ENCODE results near the gene CBFB. TPM values are rescaled to one million over a fixed set of nuclear protein-coding genes. Genes with fewer than 3 reads are reported as not detected.

CBFB gene
- total and polyA plus RNA-seq, 2 of the 13 experiments (the other 11 are each of a cell fraction or from before 2014, with no cell fraction given) = 22.1 to 70.8 TPM

- TF ChIP-seq SRSF9 (IDR thresholded peaks at IDR 0.05; ENCODE audit: borderline replicate concordance, insufficient read depth, low read depth, low read length, poor library complexity, severe bottlenecking) = no peak
These were observed 40.7 kb upstream of the CBFB start, which contains the start of gene CES4A (continued) for GRCh38 chr16:66988197-66988788.

GRCh38 chr16:66991545-66992077, 37.3 kb upstream of the CBFB start:
- in situ Hi-C loops (cut with HindIII; ENCODE audit: extremely low pct_ligation_motif_present, low pct_unique_long_range_greater_than_20kb) = no loop called here
- BruUV-seq (replicated peaks) = no TSS peak
- H3K79me2 ChIP-seq (ENCODE audit: insufficient read depth, low read length) = no peaks in the 10 kb centered on the region
- TF ChIP-seq, protein P1, sequence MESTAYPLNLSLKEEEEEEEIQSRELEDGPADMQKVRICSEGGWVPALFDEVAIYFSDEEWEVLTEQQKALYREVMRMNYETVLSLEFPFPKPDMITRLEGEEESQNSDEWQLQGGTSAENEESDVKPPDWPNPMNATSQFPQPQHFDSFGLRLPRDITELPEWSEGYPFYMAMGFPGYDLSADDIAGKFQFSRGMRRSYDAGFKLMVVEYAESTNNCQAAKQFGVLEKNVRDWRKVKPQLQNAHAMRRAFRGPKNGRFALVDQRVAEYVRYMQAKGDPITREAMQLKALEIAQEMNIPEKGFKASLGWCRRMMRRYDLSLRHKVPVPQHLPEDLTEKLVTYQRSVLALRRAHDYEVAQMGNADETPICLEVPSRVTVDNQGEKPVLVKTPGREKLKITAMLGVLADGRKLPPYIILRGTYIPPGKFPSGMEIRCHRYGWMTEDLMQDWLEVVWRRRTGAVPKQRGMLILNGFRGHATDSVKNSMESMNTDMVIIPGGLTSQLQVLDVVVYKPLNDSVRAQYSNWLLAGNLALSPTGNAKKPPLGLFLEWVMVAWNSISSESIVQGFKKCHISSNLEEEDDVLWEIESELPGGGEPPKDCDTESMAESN (CRISPR knock-in tag; conservative IDR thresholded peaks at IDR 0.05) = no peak
- TF ChIP-seq ZNF350 (CRISPR knock-in tag; IDR thresholded peaks at IDR 0.05; ENCODE audit: borderline replicate concordance, low read depth) = no peak
- no peak for TF ChIP-seq SSRP1 (CRISPR knock-in tag; IDR thresholded peaks at IDR 0.05)
- TF ChIP-seq, protein P2, sequence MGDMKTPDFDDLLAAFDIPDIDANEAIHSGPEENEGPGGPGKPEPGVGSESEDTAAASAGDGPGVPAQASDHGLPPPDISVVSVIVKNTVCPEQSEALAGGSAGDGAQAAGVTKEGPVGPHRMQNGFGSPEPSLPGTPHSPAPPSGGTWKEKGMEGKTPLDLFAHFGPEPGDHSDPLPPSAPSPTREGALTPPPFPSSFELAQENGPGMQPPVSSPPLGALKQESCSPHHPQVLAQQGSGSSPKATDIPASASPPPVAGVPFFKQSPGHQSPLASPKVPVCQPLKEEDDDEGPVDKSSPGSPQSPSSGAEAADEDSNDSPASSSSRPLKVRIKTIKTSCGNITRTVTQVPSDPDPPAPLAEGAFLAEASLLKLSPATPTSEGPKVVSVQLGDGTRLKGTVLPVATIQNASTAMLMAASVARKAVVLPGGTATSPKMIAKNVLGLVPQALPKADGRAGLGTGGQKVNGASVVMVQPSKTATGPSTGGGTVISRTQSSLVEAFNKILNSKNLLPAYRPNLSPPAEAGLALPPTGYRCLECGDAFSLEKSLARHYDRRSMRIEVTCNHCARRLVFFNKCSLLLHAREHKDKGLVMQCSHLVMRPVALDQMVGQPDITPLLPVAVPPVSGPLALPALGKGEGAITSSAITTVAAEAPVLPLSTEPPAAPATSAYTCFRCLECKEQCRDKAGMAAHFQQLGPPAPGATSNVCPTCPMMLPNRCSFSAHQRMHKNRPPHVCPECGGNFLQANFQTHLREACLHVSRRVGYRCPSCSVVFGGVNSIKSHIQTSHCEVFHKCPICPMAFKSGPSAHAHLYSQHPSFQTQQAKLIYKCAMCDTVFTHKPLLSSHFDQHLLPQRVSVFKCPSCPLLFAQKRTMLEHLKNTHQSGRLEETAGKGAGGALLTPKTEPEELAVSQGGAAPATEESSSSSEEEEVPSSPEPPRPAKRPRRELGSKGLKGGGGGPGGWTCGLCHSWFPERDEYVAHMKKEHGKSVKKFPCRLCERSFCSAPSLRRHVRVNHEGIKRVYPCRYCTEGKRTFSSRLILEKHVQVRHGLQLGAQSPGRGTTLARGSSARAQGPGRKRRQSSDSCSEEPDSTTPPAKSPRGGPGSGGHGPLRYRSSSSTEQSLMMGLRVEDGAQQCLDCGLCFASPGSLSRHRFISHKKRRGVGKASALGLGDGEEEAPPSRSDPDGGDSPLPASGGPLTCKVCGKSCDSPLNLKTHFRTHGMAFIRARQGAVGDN (CRISPR knock-in tag; IDR thresholded peaks at IDR 0.05) = no peak
- TF ChIP-seq NAIF1 (CRISPR knock-in tag; IDR thresholded peaks at IDR 0.05; ENCODE audit: borderline replicate concordance) = no peak
- 0 out of 2 replicates have a peak, but pooled peaks have one; percentile 64 for TF ChIP-seq ZMYM2 (CRISPR knock-in tag; IDR thresholded peaks at IDR 0.05)
- no peak for TF ChIP-seq THYN1 (CRISPR knock-in tag; IDR thresholded peaks at IDR 0.05; ENCODE audit: borderline replicate concordance, low read depth)
- TF ChIP-seq, protein P3, sequence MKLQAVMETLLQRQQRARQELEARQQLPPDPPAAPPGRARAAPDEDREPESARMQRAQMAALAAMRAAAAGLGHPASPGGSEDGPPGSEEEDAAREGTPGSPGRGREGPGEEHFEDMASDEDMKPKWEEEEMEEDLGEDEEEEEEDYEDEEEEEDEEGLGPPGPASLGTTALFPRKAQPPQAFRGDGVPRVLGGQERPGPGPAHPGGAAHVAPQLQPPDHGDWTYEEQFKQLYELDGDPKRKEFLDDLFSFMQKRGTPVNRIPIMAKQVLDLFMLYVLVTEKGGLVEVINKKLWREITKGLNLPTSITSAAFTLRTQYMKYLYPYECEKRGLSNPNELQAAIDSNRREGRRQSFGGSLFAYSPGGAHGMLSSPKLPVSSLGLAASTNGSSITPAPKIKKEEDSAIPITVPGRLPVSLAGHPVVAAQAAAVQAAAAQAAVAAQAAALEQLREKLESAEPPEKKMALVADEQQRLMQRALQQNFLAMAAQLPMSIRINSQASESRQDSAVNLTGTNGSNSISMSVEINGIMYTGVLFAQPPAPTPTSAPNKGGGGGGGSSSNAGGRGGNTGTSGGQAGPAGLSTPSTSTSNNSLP (IDR thresholded peaks at IDR 0.05; ENCODE audit: low read depth, low read length) = no peak
- TF ChIP-seq STAT6 (CRISPR knock-in tag; IDR thresholded peaks at IDR 0.05; ENCODE audit: borderline replicate concordance) = 0 out of 2 replicates have a peak, but pooled peaks have one; percentile 42

More at GRCh38 chr16:66991545-66992077, 37.3 kb upstream of the CBFB start:
- no peak for DNase-seq (ENCODE audit: low spot score)
- ChIA-PET CTCF (ENCODE audit: low intra/inter-chr PET ratio, low total read pairs) (no interaction called here), POLR2A (no interaction called here)
- FAIRE-seq = no peak
- Histone ChIP-seq H3K27ac (ENCODE audit: extremely low read length, insufficient read depth, low read length) (no peak overlapping the region), H3K4me1 (ENCODE audit: insufficient read depth, low read length) (peaks cover 50% of the 10 kb centered on the region), H3K9ac (ENCODE audit: insufficient read depth, low read depth, low read length) (no peak overlapping the region), H2AFZ (ENCODE audit: low read length) (no peak overlapping the region), H3K9me3 (ENCODE audit: low read length) (no peaks in the 10 kb centered on the region), H3K4me2 (ENCODE audit: low read depth, low read length) (peak overlapping the region; percentile 30), H3K27me3 (ENCODE audit: control insufficient read depth in 1 of 2, insufficient read depth in 2 of 2, low read length in 2 of 2) (peaks cover 0 to 3% of the 10 kb centered on the region in 2 experiments; a peak in 1 of 5 replicates), H4K20me1 (ENCODE audit: insufficient read depth, low read length) (no peaks in the 10 kb centered on the region), H3K36me3 (replicated peaks in 1 of 2; ENCODE audit: control insufficient read depth in 1 of 2, insufficient read depth in 2 of 2, low read length in 2 of 2) (no peaks in the 10 kb centered on the region), H3K4me3 (replicated peaks in 1 of 3; ENCODE audit: insufficient read depth in 1 of 3, low read depth in 2 of 3, low read length in 3 of 3) (peak overlapping the region in 1 of 3 experiments; percentile 20; a peak in 1 of 6 replicates)
- WGBS (ENCODE audit: low lambda C conversion rate) = 8% methylated on average over 2 of the region's 2 CpGs
- no peak for ATAC-seq
- intact Hi-C loops (cut with micrococcal nuclease; ENCODE audit: unreplicated experiment) = no loop called here
